GM19351 (cell line): ENCODE measurements around the gene APAF1.
A peak's percentile ranks its signal among the peaks of the same experiment; 100 is the strongest.

Source experiments
- ATAC-seq: cut with Tn5 transposase; IDR thresholded peaks from one replicate; pipeline ENCODE4 v1.9.1; 2021; ENCODE audit warnings: mild to moderate bottlenecking, moderate library complexity; ENCODE audit not compliant: unreplicated experiment

The APAF1 gene

DNA sequence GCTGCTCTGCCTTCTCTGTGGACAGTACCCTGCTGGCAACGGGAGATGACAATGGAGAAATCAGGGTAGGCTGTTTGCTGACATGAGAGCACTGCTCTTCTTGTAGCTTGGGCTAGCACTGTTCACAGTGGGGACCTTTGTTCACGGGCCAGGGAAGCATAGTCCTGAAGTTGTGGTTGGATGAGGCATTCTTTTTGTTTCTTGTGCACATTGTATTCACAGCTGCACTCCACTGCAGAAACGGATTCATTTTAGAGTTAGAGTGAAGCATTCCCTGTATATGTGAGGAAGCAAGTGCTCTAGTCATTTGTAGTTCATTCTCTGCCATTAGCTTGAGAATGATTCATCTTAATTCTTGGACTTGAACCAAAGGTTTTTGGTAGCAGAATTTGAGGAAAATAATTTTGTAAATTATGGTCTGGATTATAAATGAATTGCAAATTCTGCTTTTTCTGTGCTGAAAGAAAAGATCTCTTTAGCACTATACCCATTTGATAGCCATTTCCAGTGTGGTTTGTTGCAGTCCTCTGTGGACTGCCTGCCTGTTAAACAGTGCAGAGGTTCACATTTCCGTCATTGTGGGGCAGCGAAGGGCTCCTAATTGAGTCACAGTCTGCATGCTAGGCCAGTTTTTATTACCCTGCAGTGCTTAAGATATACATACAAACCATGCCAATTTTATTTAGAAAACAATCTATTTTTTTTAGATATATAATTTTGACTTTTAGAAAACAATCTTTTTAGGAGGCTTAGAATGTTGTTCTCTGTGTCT is 80.6 kb downstream of the APAF1 start:
- peak; percentile 96 for ATAC-seq

GRCh38 chr12:98727196-98727595 is 82.1 kb downstream of the APAF1 start:
- no peak for ATAC-seq

- no peak for ATAC-seq
Measured at GRCh38 chr12:98730412-98730811, 85.3 kb downstream of the APAF1 start.

DNA sequence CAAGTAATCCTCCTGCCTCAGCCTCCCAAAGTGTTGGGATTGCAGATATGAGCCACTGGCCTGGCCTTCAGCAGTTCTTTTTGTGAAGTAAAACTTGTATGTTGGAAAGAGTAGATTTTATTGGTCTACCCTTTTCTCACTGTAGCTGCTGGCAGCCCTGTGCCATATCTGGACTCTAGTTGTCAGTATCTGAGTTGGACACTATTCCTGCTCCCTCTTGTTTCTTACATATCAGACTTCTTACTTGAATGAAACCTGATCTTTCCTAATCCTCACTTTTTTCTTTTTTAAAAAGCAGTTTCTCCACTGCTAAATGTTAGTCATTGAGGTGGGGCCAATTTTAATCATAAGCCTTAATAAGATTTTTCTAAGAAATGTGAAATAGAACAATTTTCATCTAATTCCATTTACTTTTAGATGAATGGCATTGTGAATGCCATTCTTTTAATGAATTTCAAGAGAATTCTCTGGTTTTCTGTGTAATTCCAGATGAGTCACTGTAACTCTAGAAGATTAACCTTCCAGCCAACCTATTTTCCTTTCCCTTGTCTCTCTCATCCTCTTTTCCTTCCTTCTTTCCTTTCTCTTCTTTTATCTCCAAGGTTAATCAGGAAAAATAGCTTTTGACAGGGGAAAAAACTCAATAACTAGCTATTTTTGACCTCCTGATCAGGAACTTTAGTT is 88.7 kb downstream of the APAF1 start:
- no peak for ATAC-seq

DNA sequence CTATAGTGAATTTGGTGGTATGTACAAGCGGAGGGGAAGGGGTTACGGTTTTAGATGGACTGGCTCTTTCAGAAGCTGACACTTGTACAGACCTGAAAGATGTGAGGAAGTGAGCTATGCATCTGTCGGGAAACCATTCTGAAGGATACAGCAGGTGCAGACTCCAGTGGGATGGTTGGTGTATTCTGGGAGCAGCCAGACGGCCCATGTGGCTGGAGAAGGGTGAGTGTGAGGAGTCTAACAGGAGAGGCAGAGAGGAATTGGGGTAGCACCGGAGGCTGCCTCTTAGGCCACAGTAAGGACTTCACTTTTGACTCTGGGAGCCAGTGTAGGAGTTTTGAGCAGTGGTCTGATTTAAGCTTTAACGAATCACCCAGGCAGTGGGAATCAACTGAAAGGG is 90.7 kb downstream of the APAF1 start:
- no peak for ATAC-seq

- ATAC-seq = no peak
Measured at GRCh38 chr12:98736352-98737321, 91.5 kb downstream of the APAF1 start.

DNA sequence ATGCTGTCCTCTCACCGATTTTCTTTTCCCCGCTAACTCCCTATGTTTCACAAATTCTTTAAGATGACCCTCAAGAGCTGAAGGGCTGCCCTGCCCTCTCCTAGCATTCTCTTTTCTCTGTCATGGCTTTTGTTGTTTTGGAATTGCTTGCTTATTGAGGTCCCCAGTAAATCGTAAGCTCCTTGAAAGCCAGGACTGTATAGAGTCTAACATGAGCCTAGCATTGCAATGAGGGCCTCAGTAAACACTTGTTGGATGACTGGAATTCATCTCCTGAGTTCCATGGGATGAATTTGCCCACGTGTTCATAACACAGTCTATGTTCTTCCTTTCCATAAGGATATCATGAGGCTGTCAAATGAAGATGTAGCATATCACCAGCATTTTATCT is 92.2 kb downstream of the APAF1 start:
- no peak for ATAC-seq

- ATAC-seq = no peak
Measured at GRCh38 chr12:98738002-98738401, 92.9 kb downstream of the APAF1 start.

- no peak for ATAC-seq
Measured at GRCh38 chr12:98738539-98738938, 93.4 kb downstream of the APAF1 start.

DNA sequence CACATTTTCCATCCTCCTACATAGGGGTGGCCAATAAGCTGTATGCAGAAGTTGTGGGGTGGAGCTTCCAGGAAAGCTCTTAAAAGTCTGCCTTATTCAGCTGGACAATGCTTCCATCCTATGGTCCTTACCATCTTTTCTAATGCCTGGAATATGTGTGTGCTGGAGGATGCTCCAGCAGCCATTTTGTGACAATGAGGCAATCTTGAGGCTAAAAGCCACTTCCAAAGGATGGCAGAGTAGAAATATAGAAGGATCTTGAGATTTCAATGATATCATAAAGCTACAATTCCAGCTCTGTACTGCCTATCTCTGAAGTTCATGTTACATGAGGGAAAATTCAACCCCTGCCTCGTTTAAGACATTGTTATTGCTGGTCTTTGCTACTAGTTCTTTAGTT is 95.7 kb downstream of the APAF1 start:
- no peak for ATAC-seq

DNA sequence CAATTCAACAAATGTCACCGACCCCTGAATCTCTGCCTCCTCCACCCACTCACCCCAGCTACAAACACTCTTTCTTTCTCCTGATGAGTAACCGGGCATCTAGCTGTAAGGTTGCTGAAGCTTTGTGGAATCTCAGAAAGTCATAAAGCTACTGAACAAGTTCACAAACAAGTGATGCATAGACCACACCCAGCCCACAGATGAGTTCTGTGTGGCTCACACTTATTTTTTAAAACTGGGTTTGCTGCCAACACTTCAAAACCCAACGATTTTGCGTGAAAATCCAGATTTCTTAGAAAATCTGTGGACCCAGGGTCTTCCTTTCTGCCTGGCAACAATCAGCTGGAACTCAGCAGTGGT is 96.1 kb downstream of the APAF1 start:
- ATAC-seq = peak; percentile 31

- ATAC-seq = no peak
Measured at GRCh38 chr12:98741556-98742265, 96.6 kb downstream of the APAF1 start.

- ATAC-seq = peak; percentile 55
Measured at GRCh38 chr12:98743362-98743953, 98.4 kb downstream of the APAF1 start.

- ATAC-seq = no peak
Measured at GRCh38 chr12:98744680-98745079, 99.6 kb downstream of the APAF1 start.

- peak; percentile 53 for ATAC-seq
Measured at GRCh38 chr12:98745578-98746391, 100.7 kb downstream of the APAF1 start.

DNA sequence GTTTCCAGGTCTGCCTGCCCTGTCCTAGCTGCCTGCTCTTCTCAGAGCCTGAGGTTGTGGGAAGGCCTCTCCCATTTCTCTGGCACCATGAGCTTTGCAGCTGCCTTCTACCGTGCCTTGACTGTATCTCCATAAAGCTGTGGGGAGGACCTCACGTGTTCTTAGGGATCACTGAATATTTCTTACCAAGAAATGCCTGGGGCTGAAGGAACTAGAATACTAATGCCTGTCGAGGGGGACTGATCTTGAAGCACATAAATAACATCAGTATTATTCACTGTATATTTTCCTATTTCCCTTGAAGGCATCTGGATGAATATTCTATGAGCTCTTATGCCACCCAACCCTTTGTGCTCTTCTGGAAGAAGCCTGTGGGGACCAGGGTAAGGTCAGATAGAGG is 103.4 kb downstream of the APAF1 start:
- ATAC-seq = no peak

DNA sequence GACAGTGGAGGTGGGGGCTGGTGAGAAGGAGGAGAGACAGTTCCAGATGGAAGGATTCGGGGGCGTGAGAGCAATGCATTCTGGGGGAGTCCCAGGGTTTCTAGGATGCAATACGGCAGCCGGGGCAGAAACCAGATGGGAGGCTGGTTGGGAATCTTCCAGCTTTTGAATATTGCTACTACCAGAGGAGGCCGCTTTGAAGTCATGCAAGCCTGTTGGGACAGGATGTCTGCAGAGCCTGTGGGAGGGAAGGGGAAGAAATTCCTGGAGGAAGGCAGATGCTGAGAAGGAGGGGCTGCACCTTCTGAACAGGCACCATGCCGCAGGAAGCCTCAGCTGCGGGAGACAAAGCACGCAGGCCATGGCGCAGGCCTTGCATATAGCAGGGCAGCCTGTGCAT is 105.4 kb downstream of the APAF1 start:
- no peak for ATAC-seq

- no peak for ATAC-seq
Measured at GRCh38 chr12:98751580-98752115, 106.6 kb downstream of the APAF1 start.

GRCh38 chr12:98752726-98753125 is 107.6 kb downstream of the APAF1 start:
- no peak for ATAC-seq
